Measurements from ENCODE around the gene ZNF107.
"Not testable (repeated sequence)": the region's sequence is repeated elsewhere in the genome, so short reads cannot be mapped to it uniquely, and the experiment has no call there.

The ZNF107 gene

GRCh38 chr7:64685741-64686140, 19.8 kb downstream of the ZNF107 start:
- Histone ChIP-seq H3K27ac (no peak overlapping the region), H3K36me3 (peaks cover 41 to 51% (median 49%) of the 10 kb centered on the region in 3 donors)

GRCh38 chr7:64686493-64687184, 20.7 kb downstream of the ZNF107 start:
- Histone ChIP-seq H3K9me3 (no peaks in the 10 kb centered on the region), H3K27ac (no peak overlapping the region), H3K27me3 (no peaks in the 10 kb centered on the region), H3K4me1 (peaks cover 0 to 14% (median 0%) of the 10 kb centered on the region in 4 donors), H3K4me3 (no peak overlapping the region), H3K36me3 (peaks cover 34 to 47% (median 43%) of the 10 kb centered on the region in 3 donors)
- TF ChIP-seq CTCF (IDR thresholded peaks at IDR 0.05): no peak
- DNase-seq: no peak
- intact Hi-C loops (cut with DNase I; ENCODE audit: low total_unique reads): no loop called here

More at GRCh38 chr7:64685741-64686140, 19.8 kb downstream of the ZNF107 start:
- DNase-seq: no peak
- no peak overlapping the region for H3K4me3 ChIP-seq
- intact Hi-C loops (cut with DNase I; ENCODE audit: low total_unique reads): no loop called here
- peaks cover 0 to 14% (median 0%) of the 10 kb centered on the region in 4 donors for H3K4me1 ChIP-seq
- no peak for TF ChIP-seq CTCF (IDR thresholded peaks at IDR 0.05)
- no peaks in the 10 kb centered on the region for H3K27me3 ChIP-seq
- no peaks in the 10 kb centered on the region for H3K9me3 ChIP-seq

- Histone ChIP-seq H3K9me3 (no peaks in the 10 kb centered on the region), H3K4me1 (peaks cover 0 to 14% (median 0%) of the 10 kb centered on the region in 4 donors), H3K27me3 (no peaks in the 10 kb centered on the region), H3K4me3 (no peak overlapping the region), H3K36me3 (peaks cover 38 to 43% (median 41%) of the 10 kb centered on the region in 3 donors), H3K27ac (no peak overlapping the region)
- intact Hi-C loops (cut with DNase I; ENCODE audit: low total_unique reads): no loop called here
- no peak for DNase-seq
- no peak for TF ChIP-seq CTCF (IDR thresholded peaks at IDR 0.05)
Measured at GRCh38 chr7:64687249-64687648, 21.3 kb downstream of the ZNF107 start.

GRCh38 chr7:64688988-64689387, 23.1 kb downstream of the ZNF107 start:
- Histone ChIP-seq H3K9me3 (no peaks in the 10 kb centered on the region), H3K4me3 (no peak overlapping the region), H3K36me3 (peaks cover 20 to 31% (median 26%) of the 10 kb centered on the region in 3 donors), H3K27ac (no peak overlapping the region), H3K27me3 (no peaks in the 10 kb centered on the region), H3K4me1 (peaks cover 0 to 14% (median 0%) of the 10 kb centered on the region in 4 donors)
- no peak for DNase-seq
- TF ChIP-seq CTCF (IDR thresholded peaks at IDR 0.05): no peak
- intact Hi-C loops (cut with DNase I; ENCODE audit: low total_unique reads): no loop called here

GRCh38 chr7:64691831-64692230, 25.9 kb downstream of the ZNF107 start:
- TF ChIP-seq CTCF (IDR thresholded peaks at IDR 0.05): no peak
- peaks cover 13 to 33% (median 25%) of the 10 kb centered on the region in 3 donors for H3K36me3 ChIP-seq
- H3K27me3 ChIP-seq: no peaks in the 10 kb centered on the region
- H3K27ac ChIP-seq: no peak overlapping the region
- intact Hi-C loops (cut with DNase I; ENCODE audit: low total_unique reads): no loop called here
- no peak overlapping the region for H3K4me3 ChIP-seq
- H3K9me3 ChIP-seq: no peaks in the 10 kb centered on the region
- peaks cover 0 to 7% (median 0%) of the 10 kb centered on the region in 4 donors for H3K4me1 ChIP-seq
- no peak for DNase-seq

- DNase-seq; H3K4me1 ChIP-seq; H3K27ac ChIP-seq; intact Hi-C loops (cut with DNase I; ENCODE audit: low total_unique reads); H3K4me3 ChIP-seq; H3K27me3 ChIP-seq: not testable (repeated sequence)
- Histone ChIP-seq H3K9me3 (peaks cover 0 to 34% (median 0%) of the 10 kb centered on the region in 3 donors), H3K36me3 (peaks cover 51 to 63% (median 63%) of the 10 kb centered on the region in 3 donors)
Measured at GRCh38 chr7:64697863-64698262, 31.9 kb downstream of the ZNF107 start.
